Type B pancreatic cell (in vitro differentiated cells): Measurements from ENCODE around the gene AKAP13. TPM values are rescaled to one million over a fixed set of nuclear protein-coding genes. Genes with fewer than 3 reads are reported as not detected.

Source experiments
- DNase-seq: peaks from one replicate; pipeline ENCODE4 v3.0.0; 2021; ENCODE audit warnings: mixed read lengths; ENCODE audit not compliant: unreplicated experiment; ENCODE audit errors: extremely low spot score
- H3K27ac Mint-ChIP-seq: 2 replicates; pipeline ENCODE4 v1.8.0; 2021; ENCODE audit warnings: mild to moderate bottlenecking, mixed read lengths
- H3K27me3 Mint-ChIP-seq: 2 replicates; pipeline ENCODE4 v1.8.0; 2021; ENCODE audit warnings: mixed read lengths
- H3K36me3 Mint-ChIP-seq: 2 replicates; pipeline ENCODE4 v1.8.0; 2021; ENCODE audit warnings: mixed read lengths
- H3K4me1 Mint-ChIP-seq: one replicate; pipeline ENCODE4 v1.8.0; 2021; ENCODE audit warnings: mixed read lengths; ENCODE audit not compliant: unreplicated experiment
- H3K4me3 Mint-ChIP-seq: 2 replicates; pipeline ENCODE4 v1.8.0; 2021; ENCODE audit warnings: mild to moderate bottlenecking, mixed read lengths
- H3K9me3 Mint-ChIP-seq: 2 replicates; pipeline ENCODE4 v1.8.0; 2021; ENCODE audit warnings: mixed read lengths
- CTCF ChIP-seq: fragments of 200-600 bp; sonication (generic); conservative IDR thresholded peaks from 2 replicates; pipeline ENCODE4 v1.5.0; 2021; ENCODE audit warnings: antibody characterized with exemption, mild to moderate bottlenecking
- total RNA-seq: library from RNA; stranded (reverse); gene quantifications from 2 replicates; pipeline ENCODE4 v1.2.1, GENCODE V29; 2021; ENCODE audit warnings: low replicate concordance

The AKAP13 gene
- total RNA-seq, 1 donor from 2014 or later: 75.7 TPM

- no peaks in the 10 kb centered on the region for H3K9me3 Mint-ChIP-seq
- H3K4me3 Mint-ChIP-seq: no peak overlapping the region
- H3K27me3 Mint-ChIP-seq: no peaks in the 10 kb centered on the region
- no peak overlapping the region for H3K27ac Mint-ChIP-seq
- DNase-seq: no peak
- no peak for TF ChIP-seq CTCF
- H3K36me3 Mint-ChIP-seq: peaks cover 11% of the 10 kb centered on the region
- peaks cover 32% of the 10 kb centered on the region for H3K4me1 Mint-ChIP-seq
These were observed 109.5 kb downstream of the AKAP13 start for GRCh38 chr15:85489773-85490493.

GRCh38 chr15:85490856-85491255, 110.5 kb downstream of the AKAP13 start:
- Mint-ChIP-seq H3K4me3 (no peak overlapping the region), H3K9me3 (no peaks in the 10 kb centered on the region), H3K27me3 (no peaks in the 10 kb centered on the region), H3K4me1 (peaks cover 37% of the 10 kb centered on the region), H3K27ac (no peak overlapping the region), H3K36me3 (peaks cover 11% of the 10 kb centered on the region)
- TF ChIP-seq CTCF: no peak
- DNase-seq: no peak

- H3K9me3 Mint-ChIP-seq: no peaks in the 10 kb centered on the region
- H3K4me3 Mint-ChIP-seq: no peak overlapping the region
- DNase-seq: no peak
- H3K36me3 Mint-ChIP-seq: peaks cover 11% of the 10 kb centered on the region
- TF ChIP-seq CTCF: no peak
- peaks cover 40% of the 10 kb centered on the region for H3K4me1 Mint-ChIP-seq
- H3K27me3 Mint-ChIP-seq: no peaks in the 10 kb centered on the region
- no peak overlapping the region for H3K27ac Mint-ChIP-seq
These were observed 111.3 kb downstream of the AKAP13 start for GRCh38 chr15:85491691-85492090.

GRCh38 chr15:85492406-85492805, 112.0 kb downstream of the AKAP13 start:
- H3K27me3 Mint-ChIP-seq: no peaks in the 10 kb centered on the region
- H3K36me3 Mint-ChIP-seq: peaks cover 11% of the 10 kb centered on the region
- H3K4me3 Mint-ChIP-seq: no peak overlapping the region
- no peaks in the 10 kb centered on the region for H3K9me3 Mint-ChIP-seq
- DNase-seq: no peak
- TF ChIP-seq CTCF: no peak
- H3K27ac Mint-ChIP-seq: no peak overlapping the region
- H3K4me1 Mint-ChIP-seq: peaks cover 48% of the 10 kb centered on the region

DNA sequence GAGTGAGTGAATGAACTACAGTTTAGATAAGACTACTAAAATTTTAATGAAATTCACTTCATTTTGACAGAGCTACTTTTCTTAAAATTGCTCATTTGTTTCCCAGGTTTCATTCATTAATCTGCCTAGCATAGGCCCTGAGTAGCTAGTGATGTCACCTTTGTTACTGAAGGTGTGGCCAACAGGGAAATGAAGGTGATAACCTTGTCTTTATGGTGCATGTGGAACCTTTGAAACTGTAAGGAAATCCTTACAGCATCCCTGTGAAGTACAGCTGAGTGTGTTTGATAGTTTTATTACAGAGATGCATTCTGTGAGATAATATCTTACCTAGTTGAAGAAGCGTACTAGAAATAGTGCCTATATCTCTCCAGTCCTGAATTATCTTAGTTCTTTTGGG, 112.9 kb downstream of the AKAP13 start:
- Mint-ChIP-seq H3K4me1 (peaks cover 51% of the 10 kb centered on the region), H3K36me3 (peaks cover 6% of the 10 kb centered on the region), H3K9me3 (no peaks in the 10 kb centered on the region), H3K4me3 (no peak overlapping the region), H3K27ac (peak overlapping the region; percentile 44), H3K27me3 (no peaks in the 10 kb centered on the region)
- DNase-seq: no peak
- no peak for TF ChIP-seq CTCF
